ENCODE results near the gene SETD3.

The SETD3 gene

DNA sequence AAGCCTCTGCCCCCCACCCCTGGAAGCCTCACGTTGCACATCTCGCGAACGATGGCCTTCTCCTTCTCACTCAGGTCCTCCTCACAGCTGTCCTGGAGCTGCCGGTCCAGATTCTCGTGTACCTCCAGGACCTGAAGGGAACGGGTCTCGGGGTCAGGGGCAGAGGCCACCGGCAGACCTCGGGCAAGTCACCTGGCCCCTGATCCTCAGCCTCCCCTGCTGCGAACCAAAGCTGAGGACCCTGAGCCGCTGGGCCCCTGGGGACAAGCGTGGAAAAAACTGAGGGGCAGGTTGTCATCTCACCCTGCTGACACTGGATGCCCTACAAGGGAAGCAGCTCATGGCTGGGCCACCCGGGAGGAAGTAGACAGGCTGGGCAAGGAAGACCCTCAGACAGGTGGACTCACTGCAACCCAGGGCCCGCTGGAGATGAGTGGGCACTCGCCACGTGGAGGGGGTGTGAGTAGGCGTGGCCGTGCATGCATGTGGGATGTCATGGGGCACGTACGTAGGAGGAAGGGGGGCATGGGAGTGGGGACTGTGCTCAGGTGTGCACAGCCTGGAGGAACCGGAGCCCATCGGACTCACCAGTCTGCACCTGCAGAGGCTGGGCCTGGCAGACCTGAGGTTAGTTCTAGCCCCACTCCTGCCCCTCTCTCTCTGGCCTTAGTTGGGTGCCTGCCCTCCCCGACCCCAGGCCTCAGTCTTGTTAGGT, 35.7 kb upstream of the SETD3 start:
- no peak for DNase-seq

GRCh38 chr14:99515301-99516155, 34.9 kb upstream of the SETD3 start:
- no peak for DNase-seq

DNA sequence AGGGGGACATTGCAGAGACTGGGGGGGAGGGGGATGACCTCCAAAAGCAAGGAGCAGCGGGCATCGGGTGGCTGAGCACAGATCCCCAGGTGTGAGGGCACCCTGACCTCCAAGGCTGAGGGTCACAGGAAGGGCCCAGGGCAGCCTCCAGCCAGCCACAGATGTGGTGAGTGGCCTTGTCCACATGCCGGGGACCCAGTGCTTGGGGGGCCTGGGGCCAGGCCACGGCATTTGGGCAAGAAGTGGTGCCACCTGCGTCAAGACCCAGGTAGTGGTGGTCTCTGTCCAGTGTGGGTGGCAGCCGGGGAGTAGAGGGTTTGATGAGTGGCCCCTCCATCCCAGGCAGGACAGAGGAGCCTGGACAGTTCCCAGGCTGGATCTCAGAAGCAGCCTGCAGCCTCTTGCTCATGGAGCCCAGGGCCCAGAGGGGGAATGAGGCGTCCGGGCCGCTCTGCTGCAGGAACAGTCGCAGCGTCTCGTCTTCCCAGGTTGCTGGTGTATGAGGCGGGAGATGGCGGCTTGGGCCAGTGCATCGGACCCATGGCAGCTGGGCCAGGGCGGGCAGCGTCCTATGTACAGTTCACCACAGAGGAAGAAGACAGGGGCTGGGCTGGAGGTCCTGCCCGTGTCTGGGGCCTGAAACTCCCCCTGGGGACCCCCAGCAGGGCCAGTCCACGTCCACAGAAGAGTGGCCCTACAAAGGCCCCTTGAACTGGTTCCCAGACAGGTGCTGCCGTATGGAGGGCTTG, 34.1 kb upstream of the SETD3 start:
- no peak for DNase-seq

DNA sequence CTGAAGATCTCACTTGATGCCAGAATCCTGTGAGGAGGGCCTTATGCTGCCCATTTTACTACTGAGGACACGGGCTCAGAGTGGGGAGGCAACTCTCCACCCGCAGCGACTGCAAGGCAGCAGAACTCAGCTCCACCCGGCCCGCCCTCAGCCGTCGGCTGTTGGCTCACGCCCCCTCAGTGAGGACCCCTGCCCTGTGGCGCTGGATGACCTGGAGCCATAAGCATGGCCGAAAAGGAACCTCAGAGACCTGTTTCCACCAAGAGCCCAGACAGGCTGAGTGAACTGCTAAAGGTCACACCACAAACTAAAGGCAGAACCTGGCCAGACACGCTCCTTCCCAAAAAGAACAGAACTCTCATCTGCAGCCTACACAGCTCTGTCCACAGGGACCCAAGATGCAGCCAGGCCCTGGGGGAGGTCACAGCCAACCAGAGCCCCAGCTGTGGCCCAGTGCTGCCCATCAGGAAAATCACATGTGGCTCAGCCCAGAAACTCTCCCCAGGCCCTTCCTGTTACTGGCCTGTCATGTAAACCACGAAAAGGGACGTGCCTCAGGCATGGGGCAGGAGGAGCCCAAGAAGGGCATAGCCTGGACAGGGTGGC, 33.4 kb upstream of the SETD3 start:
- DNase-seq, result no peak

DNA sequence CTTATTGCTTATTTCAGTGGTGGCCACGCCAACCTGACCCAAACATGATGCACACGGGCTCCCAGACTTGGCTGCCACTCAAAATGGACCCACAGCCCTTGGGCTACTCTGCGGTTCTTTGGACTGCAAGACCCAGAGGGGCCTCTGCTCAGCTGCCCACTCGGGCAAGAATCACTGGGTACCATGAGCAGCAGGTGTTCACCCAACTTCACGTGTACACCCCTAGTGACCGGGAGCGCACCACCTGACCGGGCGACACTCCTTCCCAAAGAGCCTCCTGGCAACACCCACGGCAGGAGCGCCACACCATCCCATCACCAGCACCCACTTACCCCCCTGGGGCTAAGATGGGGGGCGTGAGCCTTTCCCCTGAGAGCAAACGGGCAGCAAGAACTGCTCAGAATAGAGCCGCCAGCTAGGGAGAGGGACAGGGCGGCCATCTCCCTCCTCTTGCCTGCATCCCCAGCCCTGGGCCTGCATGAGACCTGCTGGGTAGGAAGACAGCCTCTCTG, 32.6 kb upstream of the SETD3 start:
- no peak for DNase-seq

DNA sequence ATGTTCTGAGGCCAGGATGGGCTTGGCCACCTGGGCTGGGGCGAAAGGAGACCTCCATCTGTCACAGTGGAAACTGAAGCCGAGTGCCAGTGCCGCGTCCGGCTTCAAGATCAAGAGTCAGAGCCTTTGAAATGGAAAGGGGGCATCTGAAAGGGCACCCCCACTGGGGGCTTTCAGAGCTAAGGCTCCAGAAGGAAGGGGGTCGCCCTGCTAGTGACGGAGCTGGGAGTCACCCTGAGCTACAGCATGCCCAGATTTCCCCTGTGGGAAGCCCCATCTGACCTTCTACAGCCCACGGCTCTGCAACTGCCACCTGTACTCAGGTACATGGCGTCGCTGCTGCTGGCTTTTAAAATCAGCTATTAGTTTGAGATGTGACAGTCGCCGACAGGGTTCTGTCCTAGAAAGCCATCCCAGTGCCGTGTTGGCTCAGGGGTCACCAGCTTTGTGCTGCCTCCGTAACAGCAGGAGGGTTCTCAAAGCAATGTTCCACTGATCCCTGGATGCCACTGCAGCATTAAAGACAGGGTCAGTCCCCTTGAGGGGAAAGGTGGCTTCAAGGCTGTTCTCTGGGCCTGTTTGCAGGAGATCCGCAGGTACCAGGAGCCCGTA, 32.0 kb upstream of the SETD3 start:
- DNase-seq, result no peak

GRCh38 chr14:99512110-99512449, 31.4 kb upstream of the SETD3 start:
- no peak for DNase-seq

GRCh38 chr14:99511421-99512109, 30.9 kb upstream of the SETD3 start:
- DNase-seq, result no peak

DNA sequence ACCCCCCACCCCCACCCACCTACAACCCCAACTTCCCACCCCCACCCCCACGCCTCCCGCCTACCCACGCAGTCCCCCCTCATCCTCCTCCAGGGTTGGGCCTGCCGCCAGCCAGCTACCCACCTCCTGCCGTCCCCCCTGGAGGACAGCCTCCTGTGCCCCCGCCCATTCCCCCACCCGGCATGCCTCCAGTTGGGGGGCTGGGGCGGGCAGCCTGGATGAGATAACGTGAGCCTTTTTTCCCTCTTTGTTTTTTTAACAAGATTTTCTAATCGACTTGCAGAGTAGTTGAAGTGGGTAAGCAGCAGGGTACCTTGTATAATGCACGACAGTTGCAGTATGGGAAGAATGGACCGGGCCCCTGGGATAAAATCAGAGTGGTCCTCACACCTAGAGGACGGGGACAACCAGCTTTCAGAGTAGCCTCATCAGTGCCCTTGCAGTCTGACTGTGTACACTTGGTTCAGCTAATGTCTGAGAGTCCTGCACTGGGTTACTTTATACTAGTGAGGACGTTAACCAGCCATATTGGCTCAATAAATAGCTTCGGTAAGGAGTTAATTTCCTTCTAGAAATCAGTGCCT, 30.0 kb upstream of the SETD3 start:
- DNase-seq, result no peak

DNA sequence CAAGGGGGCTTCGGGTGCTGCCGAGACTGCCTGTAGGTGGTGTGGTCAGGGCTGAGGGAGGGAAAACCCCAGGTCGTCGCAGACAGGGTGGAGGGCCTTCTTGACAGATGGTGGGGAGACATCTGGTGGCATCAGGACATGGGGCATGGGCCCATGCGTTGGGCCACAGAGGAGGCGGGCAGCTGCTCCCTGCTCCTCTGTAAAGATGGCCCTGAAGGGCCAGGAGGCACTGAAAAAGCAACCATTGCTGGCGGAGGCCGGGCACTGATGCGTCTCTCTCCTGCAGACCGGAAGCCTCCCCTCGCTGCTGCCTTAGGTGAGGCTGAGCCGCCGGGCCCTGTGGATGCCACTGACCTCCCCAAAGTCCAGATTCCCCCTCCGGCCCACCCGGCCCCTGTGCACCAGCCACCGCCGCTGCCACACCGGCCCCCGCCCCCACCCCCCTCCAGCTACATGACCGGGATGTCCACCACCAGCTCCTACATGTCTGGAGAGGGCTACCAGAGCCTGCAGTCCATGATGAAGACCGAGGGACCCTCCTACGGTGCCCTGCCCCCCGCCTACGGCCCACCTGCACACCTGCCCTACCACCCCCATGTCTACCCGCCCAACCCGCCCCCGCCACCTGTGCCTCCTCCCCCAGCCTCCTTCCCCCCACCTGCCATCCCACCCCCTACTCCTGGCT, 29.4 kb upstream of the SETD3 start:
- DNase-seq, result no peak

- no peak for DNase-seq
Measured at GRCh38 chr14:99508896-99509629, 28.4 kb upstream of the SETD3 start.

- DNase-seq, result no peak
Measured at GRCh38 chr14:99507860-99508640, 27.4 kb upstream of the SETD3 start.

DNA sequence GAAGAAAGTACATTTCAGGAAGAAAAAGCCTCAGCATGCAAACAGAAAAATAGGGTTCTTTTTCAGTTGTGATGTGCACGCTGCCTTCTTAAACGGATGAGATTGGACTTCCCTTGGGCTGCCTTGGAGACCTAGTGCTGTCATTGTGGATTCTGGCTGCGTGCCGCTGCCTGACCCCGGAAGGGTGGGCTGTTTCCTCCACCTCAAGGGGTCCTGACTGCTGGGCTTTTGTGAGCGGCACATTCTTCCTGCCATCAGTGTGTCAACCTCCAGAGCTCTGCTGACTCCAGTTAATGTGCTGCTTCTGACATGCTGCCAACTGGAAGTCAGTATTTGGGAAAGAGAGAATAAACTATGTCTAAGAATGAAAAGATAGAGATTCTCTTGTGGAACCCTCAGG, 25.6 kb upstream of the SETD3 start:
- no peak for DNase-seq

- no peak for DNase-seq
Measured at GRCh38 chr14:99505089-99505488, 24.4 kb upstream of the SETD3 start.

GRCh38 chr14:99503848-99504453, 23.3 kb upstream of the SETD3 start:
- no peak for DNase-seq

DNA sequence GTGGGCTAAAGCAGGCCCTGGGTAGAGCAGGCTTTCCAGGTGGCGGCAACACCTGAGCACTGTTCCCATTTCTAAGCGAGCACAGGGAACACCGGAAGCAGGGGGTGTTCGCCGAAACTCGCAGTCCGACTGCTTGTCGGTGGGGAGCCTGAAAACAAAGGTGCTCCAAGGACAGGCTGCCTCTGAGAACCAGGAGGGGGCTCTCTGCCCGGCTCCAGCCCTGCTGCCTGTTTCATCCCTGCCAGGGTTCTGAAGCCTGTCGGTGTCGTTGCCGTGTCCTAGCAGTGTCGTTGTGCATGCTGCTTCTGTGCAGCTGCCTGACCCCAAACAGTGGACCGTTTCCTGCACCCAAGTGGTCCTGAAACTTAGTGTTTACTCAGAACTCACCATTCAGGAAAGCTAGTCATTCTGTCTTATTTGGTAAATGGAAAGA, 22.3 kb upstream of the SETD3 start:
- no peak for DNase-seq

DNA sequence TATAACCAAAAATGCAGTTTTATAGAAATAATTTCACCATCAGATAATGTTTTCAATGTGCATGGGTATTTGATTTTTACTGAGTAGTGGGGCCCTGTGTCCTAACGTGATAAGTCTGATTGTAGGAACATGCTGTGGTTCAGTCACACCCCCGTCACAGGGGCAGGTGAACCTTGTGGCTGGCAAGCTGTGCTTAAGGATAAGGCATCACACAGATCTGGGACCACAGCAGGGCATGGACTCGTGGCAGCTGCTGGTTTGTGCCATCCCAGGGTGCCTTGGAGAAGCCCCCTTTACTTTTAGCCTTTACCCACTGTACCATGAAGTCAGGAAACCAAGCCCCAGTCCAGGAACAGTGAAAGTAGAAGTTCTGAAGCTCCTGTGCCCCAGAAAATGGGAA, 17.2 kb upstream of the SETD3 start:
- DNase-seq, result no peak

- DNase-seq, result no peak
Measured at GRCh38 chr14:99497341-99497740, 16.7 kb upstream of the SETD3 start.

DNA sequence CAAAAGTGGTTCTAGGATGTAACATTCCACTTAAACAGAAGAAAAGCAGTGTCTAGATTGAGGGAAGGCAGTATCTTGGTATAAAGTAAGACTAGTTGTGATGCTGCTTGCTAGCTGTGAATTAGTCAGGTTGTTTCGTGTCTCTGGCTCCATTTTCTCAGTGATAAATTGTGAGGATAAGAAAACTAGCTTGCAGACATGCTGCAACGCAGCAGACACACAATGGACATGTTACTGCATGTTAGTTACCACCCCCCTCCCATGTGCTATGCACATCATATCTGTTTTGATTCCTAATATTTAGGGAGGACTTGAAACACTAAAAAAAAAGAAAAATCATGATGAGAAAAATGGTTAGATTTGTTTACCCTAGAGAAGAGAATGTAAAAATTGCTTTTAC, 3.4 kb upstream of the SETD3 start:
- DNase-seq, result no peak
